ENCODE results near the gene DHRSX.

DHRSX gene

DNA sequence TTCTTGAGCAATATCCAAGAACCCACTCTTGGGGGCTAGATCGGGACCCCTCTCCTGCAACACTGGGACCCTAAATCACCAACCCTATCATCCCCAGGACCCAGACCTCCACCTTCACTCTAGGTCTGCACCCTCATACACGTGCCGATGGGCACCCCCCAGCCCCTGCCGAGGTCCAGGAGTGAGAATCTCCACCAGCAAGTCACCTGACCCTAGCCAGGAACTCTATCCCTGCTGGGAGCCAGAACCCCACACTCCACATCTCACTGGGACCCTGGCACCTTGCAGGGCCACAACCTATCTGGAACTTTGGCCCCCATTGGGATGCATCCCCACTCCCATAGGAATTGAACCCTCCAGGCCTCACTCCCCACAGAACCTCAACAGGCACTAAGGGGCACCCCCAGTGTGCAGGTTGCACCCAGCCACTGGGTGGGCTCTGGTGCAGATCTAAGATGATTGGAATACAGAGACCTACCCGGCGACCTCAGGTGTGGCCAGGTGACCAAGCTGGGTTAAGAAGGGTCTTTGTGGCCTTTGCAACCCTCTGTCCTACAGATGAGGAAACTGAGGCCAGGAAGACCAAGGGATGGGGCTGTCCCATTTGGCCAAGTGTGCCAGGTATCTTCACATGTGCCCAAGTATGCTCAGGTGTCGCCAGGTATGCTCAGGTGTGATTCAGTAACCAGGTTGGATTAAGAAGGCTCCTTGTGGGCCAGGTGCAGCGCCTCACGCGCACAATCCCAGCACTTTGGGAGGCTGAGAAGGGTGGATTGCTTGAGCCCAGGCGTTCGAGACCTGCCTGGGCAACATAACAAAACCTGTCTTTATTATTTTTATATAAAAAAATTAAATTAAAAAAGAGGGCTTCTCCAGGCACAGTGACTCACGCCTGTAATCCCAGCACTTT, 3.1 kb upstream of the DHRSX start:
- no peak for TF ChIP-seq EZH2 (IDR thresholded peaks at IDR 0.05)
- TF ChIP-seq FOXP2 (optimal IDR thresholded peaks at IDR 0.05; ENCODE audit: control extremely low read depth, extremely low read length, insufficient read depth) = no peak
- no peak for TF ChIP-seq POLR2AphosphoS5 (IDR thresholded peaks at IDR 0.05; ENCODE audit: borderline replicate concordance, low read depth, low read length)
- no peaks in the 10 kb centered on the region for H3K9me3 ChIP-seq (ENCODE audit: low read depth, low read length)
- DNase-seq (ENCODE audit: low read depth, low spot score) = no peak
- H3K36me3 ChIP-seq (ENCODE audit: insufficient read depth, low read length) = no peaks in the 10 kb centered on the region
- no peak overlapping the region for H3K4me3 ChIP-seq
- no peak overlapping the region for H3K9ac ChIP-seq (ENCODE audit: insufficient read length)
- no peak overlapping the region for H3K27ac ChIP-seq

DNA sequence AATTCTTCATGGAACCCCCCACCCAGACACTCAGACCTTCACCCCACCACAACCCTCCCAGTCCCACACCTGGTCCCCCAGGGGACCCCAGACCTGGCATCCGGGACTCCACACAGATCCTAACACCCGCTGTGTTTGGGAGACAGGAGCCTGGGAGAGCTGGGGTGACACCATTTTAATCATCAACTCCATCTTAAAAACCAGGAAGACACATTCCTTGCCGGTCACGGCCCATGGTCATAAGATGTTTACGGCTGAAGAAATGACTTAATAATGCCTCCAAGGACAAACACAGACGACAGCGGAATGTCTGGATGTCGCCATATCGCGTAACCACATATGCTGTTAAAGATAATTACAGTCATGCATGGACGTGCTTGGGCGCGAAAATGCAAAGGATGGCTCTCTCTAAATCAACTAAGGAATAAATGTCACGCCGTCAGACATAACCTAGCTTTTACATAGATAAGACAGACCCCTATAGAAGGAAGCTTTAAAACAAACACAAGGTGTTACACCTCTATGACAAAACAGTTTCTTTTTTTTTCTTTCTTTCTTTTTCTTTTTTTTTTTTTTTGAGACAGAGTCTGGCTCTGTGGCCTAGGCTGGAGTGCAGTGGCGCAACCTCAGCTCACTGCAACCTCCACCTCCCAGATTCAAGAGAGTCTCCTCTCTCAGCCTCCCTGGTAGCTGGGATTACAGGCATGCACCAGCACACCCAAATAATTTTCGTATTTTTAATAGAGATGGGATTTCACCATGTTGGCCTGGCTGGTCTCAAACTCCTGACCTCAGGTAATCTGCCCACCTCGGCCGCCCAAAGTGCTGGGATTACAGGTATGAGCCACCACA, 2.1 kb upstream of the DHRSX start:
- H3K4me3 ChIP-seq = no peak overlapping the region
- peaks cover 1% of the 10 kb centered on the region; the same call in 1 of the 2 replicates for H3K36me3 ChIP-seq (ENCODE audit: insufficient read depth, low read length)
- TF ChIP-seq POLR2AphosphoS5 (IDR thresholded peaks at IDR 0.05; ENCODE audit: borderline replicate concordance, low read depth, low read length) (no peak), EZH2 (IDR thresholded peaks at IDR 0.05) (no peak), FOXP2 (optimal IDR thresholded peaks at IDR 0.05; ENCODE audit: control extremely low read depth, extremely low read length, insufficient read depth) (no peak)
- no peak for DNase-seq (ENCODE audit: low read depth, low spot score)
- H3K27ac ChIP-seq = 0 out of 2 replicates have a peak overlapping the region, but pooled peaks have one; percentile 54
- no peak overlapping the region for H3K9ac ChIP-seq (ENCODE audit: insufficient read length)
- H3K9me3 ChIP-seq (ENCODE audit: low read depth, low read length) = no peaks in the 10 kb centered on the region

DNA sequence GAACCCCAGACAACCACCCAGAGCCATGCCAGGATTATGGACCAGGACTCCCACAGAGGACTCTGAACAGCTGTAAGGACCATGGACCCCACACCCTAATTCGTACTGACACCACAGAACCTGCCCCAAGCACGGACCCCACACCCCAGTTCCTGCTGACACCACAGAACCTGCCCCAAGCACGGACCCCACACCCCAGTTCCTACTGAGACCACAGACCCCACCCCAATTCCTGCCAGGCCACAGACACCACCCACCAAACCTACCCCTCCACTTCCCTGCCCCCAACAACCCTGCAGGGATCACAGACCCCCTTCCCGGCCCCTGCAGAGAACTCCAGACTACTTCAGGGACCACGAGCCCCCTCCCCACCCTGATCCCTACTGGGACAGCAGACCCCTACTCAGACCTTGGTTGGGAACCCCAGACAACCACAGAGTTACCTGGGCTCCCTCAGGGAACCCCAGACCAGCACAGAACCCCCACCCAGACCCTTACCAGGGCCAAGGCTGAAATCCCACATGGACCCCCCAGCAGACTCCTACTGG, 1.4 kb upstream of the DHRSX start:
- DNase-seq (ENCODE audit: low read depth, low spot score) = no peak
- no peak for TF ChIP-seq EZH2 (IDR thresholded peaks at IDR 0.05)
- TF ChIP-seq FOXP2 (optimal IDR thresholded peaks at IDR 0.05; ENCODE audit: control extremely low read depth, extremely low read length, insufficient read depth) = no peak
- TF ChIP-seq POLR2AphosphoS5 (IDR thresholded peaks at IDR 0.05; ENCODE audit: borderline replicate concordance, low read depth, low read length) = no peak
- Histone ChIP-seq H3K27ac (0 out of 2 replicates have a peak overlapping the region, but pooled peaks have one; percentile 54), H3K9ac (ENCODE audit: insufficient read length) (no peak overlapping the region), H3K4me3 (no peak overlapping the region), H3K9me3 (ENCODE audit: low read depth, low read length) (no peaks in the 10 kb centered on the region), H3K36me3 (ENCODE audit: insufficient read depth, low read length) (peaks cover 6% of the 10 kb centered on the region; the same call in 1 of the 2 replicates)

DNA sequence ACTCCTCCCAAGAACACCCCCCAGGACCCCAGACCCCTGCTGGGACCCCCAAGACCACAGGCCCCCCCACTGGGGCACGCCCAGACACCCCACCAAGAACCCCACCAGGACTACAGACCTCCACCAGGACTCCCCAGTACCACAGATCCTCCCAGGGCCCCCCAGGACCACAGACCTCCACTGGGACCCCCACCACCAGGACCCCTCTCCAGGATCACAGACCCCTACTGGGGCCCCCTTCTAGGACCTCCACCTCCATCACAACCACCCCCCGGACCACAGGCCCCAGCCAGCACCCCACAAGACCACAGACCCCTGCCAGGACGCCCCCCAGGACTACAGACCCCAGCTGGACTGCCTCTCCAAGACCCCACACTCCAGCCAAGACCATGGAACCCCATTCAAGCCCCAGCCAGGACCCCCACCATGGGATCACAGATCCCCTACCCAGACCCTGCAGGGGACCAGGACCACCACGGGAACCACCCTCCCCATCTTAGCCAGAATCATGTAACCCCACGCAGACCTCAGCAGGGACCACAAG, 855 bp upstream of the DHRSX start:
- DNase-seq (ENCODE audit: low read depth, low spot score) = no peak
- H3K9ac ChIP-seq (ENCODE audit: insufficient read length) = no peak overlapping the region
- H3K9me3 ChIP-seq (ENCODE audit: low read depth, low read length) = no peaks in the 10 kb centered on the region
- H3K4me3 ChIP-seq = no peak overlapping the region; the same call in 1 of the 2 replicates
- H3K27ac ChIP-seq = no peak overlapping the region
- TF ChIP-seq POLR2AphosphoS5 (IDR thresholded peaks at IDR 0.05; ENCODE audit: borderline replicate concordance, low read depth, low read length) (no peak), EZH2 (IDR thresholded peaks at IDR 0.05) (no peak), FOXP2 (optimal IDR thresholded peaks at IDR 0.05; ENCODE audit: control extremely low read depth, extremely low read length, insufficient read depth) (no peak)
- peaks cover 6% of the 10 kb centered on the region; the same call in 1 of the 2 replicates for H3K36me3 ChIP-seq (ENCODE audit: insufficient read depth, low read length)

DNA sequence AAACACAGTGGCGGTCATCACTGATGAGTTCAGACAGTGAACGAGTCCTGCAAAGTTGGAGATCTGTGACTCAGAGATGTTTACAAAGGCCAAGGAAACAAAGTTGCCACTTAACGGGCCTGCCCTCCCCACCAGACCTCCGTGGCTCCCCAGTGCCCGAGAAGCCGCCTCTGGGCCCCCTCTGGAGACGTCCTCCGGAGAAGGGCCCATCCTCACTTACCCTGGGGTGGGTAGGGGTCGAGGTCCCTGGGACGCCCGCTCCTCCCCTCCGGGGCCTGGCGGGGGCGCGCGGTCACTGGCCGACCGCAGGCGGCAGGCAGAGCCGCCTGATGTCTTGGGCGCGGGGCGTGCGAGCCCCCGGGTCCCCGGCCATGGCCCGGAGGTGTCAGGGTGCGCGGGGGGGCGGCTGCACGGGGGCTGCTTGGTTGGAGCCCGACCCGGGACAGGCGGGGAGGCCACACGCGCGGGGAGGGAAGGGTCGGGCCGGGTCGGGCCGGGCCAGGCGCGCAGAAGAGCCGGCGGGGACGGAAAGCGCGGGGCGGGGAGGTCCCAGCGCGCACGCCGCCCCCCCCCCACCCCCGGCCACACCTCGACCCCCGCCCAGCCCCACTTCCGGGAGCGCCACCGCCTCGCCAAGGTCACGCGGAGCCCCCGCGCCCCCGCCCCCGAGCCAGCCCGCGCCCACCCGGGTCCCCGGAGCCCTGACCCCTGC, 529 bp downstream of the DHRSX start:
- TF ChIP-seq EZH2 (IDR thresholded peaks at IDR 0.05) (no peak), FOXP2 (optimal IDR thresholded peaks at IDR 0.05; ENCODE audit: control extremely low read depth, extremely low read length, insufficient read depth) (no peak), POLR2AphosphoS5 (IDR thresholded peaks at IDR 0.05; ENCODE audit: borderline replicate concordance, low read depth, low read length) (no peak)
- Histone ChIP-seq H3K4me3 (peak overlapping the region; percentile 90), H3K9me3 (ENCODE audit: low read depth, low read length) (no peaks in the 10 kb centered on the region), H3K27ac (peak overlapping the region; percentile 54; the same call in 1 of the 2 replicates), H3K36me3 (ENCODE audit: insufficient read depth, low read length) (peaks cover 10% of the 10 kb centered on the region), H3K9ac (ENCODE audit: insufficient read length) (peak overlapping the region; percentile 86)
- DNase-seq (ENCODE audit: low read depth, low spot score) = no peak

DNA sequence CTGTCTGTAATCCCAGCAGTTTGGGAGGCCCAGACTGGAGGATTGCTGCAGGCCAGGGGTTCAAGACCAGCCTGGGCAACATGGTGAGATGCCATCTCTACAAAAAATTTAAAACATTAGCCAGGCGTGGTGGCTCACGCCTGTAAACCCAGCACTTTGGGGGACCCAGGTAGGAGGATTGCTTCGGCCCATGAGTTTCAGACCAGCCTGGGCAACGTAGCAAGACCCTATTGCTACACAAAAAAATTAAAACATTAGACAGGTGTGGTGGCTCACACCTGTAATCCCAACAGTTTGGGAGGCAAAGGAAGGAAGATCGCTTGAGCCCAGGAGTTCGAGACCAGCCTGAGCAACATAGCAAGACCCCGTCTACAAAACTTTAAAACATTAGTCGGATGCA, 1.3 kb downstream of the DHRSX start:
- TF ChIP-seq POLR2AphosphoS5 (IDR thresholded peaks at IDR 0.05; ENCODE audit: borderline replicate concordance, low read depth, low read length) (no peak), EZH2 (IDR thresholded peaks at IDR 0.05) (no peak), FOXP2 (optimal IDR thresholded peaks at IDR 0.05; ENCODE audit: control extremely low read depth, extremely low read length, insufficient read depth) (no peak)
- peak overlapping the region; percentile 90 for H3K4me3 ChIP-seq
- peak overlapping the region; percentile 86 for H3K9ac ChIP-seq (ENCODE audit: insufficient read length)
- H3K27ac ChIP-seq = peak overlapping the region; percentile 88
- DNase-seq (ENCODE audit: low read depth, low spot score) = no peak
- peaks cover 10% of the 10 kb centered on the region for H3K36me3 ChIP-seq (ENCODE audit: insufficient read depth, low read length)
- H3K9me3 ChIP-seq (ENCODE audit: low read depth, low read length) = no peaks in the 10 kb centered on the region

DNA sequence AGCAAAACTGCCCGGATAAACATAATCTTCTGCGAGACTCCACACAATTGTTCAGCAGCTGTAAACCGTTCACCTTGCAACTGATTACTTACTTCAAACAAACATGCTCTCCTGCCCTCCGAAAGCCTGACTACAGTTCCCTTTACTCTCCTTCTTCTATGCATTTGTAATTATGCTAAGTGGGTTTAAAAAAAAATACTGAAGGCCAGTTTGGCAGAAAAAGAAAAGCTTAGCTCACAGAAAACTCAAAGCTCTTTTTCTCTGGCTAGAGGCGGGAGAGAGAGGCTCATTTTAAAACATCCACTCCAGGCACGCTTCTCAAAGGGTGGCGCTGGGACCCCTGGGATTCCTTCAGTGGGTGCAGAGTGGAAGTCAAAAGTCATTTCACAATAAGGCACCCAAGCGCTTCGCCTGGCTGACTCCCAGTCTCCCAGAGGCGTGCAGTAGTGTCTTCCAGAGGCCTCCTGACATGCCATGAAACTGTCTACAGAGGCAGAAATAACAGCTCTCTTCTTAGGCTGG, 1.9 kb downstream of the DHRSX start:
- no peak for DNase-seq (ENCODE audit: low read depth, low spot score)
- Histone ChIP-seq H3K4me3 (peak overlapping the region; percentile 90), H3K36me3 (ENCODE audit: insufficient read depth, low read length) (peaks cover 10% of the 10 kb centered on the region), H3K9me3 (ENCODE audit: low read depth, low read length) (no peaks in the 10 kb centered on the region), H3K27ac (peak overlapping the region; percentile 88), H3K9ac (ENCODE audit: insufficient read length) (peak overlapping the region; percentile 18)
- TF ChIP-seq FOXP2 (optimal IDR thresholded peaks at IDR 0.05; ENCODE audit: control extremely low read depth, extremely low read length, insufficient read depth) = no peak
- no peak for TF ChIP-seq POLR2AphosphoS5 (IDR thresholded peaks at IDR 0.05; ENCODE audit: borderline replicate concordance, low read depth, low read length)
- TF ChIP-seq EZH2 (IDR thresholded peaks at IDR 0.05) = no peak

Measured in SK-N-MC (cell line).